Activated CD4-positive, alpha-beta T cell treated with anti-CD3 and anti-CD28 coated beads for 4 hours (primary cell): ENCODE data around the gene SLC29A1.

Experiments
- DNase-seq, 2 donors: peaks; one replicate each; pipeline ENCODE4 v3.0.0-alpha.2; 2020

SLC29A1 gene

GRCh38 chr6:44256775-44257024 lies 33.3 kb downstream of the SLC29A1 start:
- DNase-seq: no peak

- peak; percentile 59 to 67 for DNase-seq
Observed at GRCh38 chr6:44257025-44257752, 33.8 kb downstream of the SLC29A1 start, which contains the start of gene SLC35B2. SLC35B2 (minus strand) TSS chr6:44257528; CDS start chr6:44257410, 118 bp downstream.

GRCh38 chr6:44257753-44258324 lies 34.4 kb downstream of the SLC29A1 start:
- DNase-seq: no peak

- no peak for DNase-seq
Observed at GRCh38 chr6:44258325-44258863, 35.0 kb downstream of the SLC29A1 start.

GRCh38 chr6:44258921-44259320 lies 35.5 kb downstream of the SLC29A1 start:
- DNase-seq: no peak

- no peak for DNase-seq
Observed at GRCh38 chr6:44260011-44260410, 36.6 kb downstream of the SLC29A1 start.

GRCh38 chr6:44260451-44261297 lies 37.3 kb downstream of the SLC29A1 start:
- DNase-seq: no peak

GRCh38 chr6:44261581-44261980 lies 38.2 kb downstream of the SLC29A1 start:
- no peak for DNase-seq

GRCh38 chr6:44262467-44263353 lies 39.3 kb downstream of the SLC29A1 start:
- DNase-seq: no peak

GRCh38 chr6:44263354-44264100 lies 40.1 kb downstream of the SLC29A1 start:
- DNase-seq: peak in 1 of 2 donors; percentile 37

- no peak for DNase-seq
Observed at GRCh38 chr6:44264154-44265006, 41.0 kb downstream of the SLC29A1 start.

GRCh38 chr6:44265007-44265721 lies 41.8 kb downstream of the SLC29A1 start, which contains the start of gene NFKBIE:
NFKBIE (minus strand) TSS chr6:44265551; CDS start chr6:44265346, 205 bp downstream.
- peak; percentile 96 to 97 for DNase-seq

GRCh38 chr6:44265722-44266233 lies 42.4 kb downstream of the SLC29A1 start:
- DNase-seq: no peak

GRCh38 chr6:44266347-44266746 lies 43.0 kb downstream of the SLC29A1 start:
- DNase-seq: no peak

GRCh38 chr6:44267252-44267651 lies 43.9 kb downstream of the SLC29A1 start:
- DNase-seq: no peak

GRCh38 chr6:44268095-44268628 lies 44.8 kb downstream of the SLC29A1 start:
- DNase-seq: peak; percentile 51 to 67

GRCh38 chr6:44269178-44269920 lies 46.0 kb downstream of the SLC29A1 start:
- DNase-seq: no peak

- DNase-seq: no peak
Observed at GRCh38 chr6:44269921-44270525, 46.6 kb downstream of the SLC29A1 start, which contains the start of gene TMEM151B. TMEM151B (plus strand) TSS chr6:44270450; CDS start chr6:44270743, 293 bp downstream.
